Myocyte (in vitro differentiated cells): Measurements from ENCODE around the gene ZSCAN21. TPM values are rescaled to one million over a fixed set of nuclear protein-coding genes. Genes with fewer than 3 reads are reported as not detected.
"Not testable (repeated sequence)": the region's sequence is repeated elsewhere in the genome, so short reads cannot be mapped to it uniquely, and the experiment has no call there.

Experiments
- DNase-seq: peaks from one replicate; pipeline ENCODE4 v3.0.0-alpha.2; 2012; ENCODE audit warnings: low read depth
- polyA plus RNA-seq: library from polyadenylated mRNA; unstranded; fragments of >200 nt; gene quantifications from one replicate; pipeline ENCODE4 v1.2.1, GENCODE V29; 2012; ENCODE audit warnings: missing spikeins
- total RNA-seq: library from RNA; depleted of rRNA; stranded (reverse); fragments of >200 nt; gene quantifications from 2 replicates; pipeline ENCODE4 v1.2.3, GENCODE V29; 2014

The ZSCAN21 gene
- total RNA-seq: 25.2 and 27.2 TPM in 2 replicates
- 13.2 TPM for polyA plus RNA-seq

- DNase-seq: peak; percentile 95
Observed at GRCh38 chr7:100049441-100050291, at the start of gene ZSCAN21. ZSCAN21 (plus strand) TSS chr7:100049774; CDS start chr7:100057007, 7,233 bp downstream.

GRCh38 chr7:100000239-100000638, 49.3 kb upstream of the ZSCAN21 start:
- no peak for DNase-seq

- DNase-seq: no peak
Observed at GRCh38 chr7:100003711-100004661, 45.6 kb upstream of the ZSCAN21 start.

GRCh38 chr7:100007887-100008286, 41.7 kb upstream of the ZSCAN21 start:
- DNase-seq: no peak

GRCh38 chr7:100008525-100008924, 41.0 kb upstream of the ZSCAN21 start:
- DNase-seq: no peak

GRCh38 chr7:100009952-100010351, 39.6 kb upstream of the ZSCAN21 start:
- DNase-seq: not testable (repeated sequence)

- no peak for DNase-seq
Observed at GRCh38 chr7:100010901-100011300, 38.7 kb upstream of the ZSCAN21 start.

GRCh38 chr7:100011516-100011915, 38.1 kb upstream of the ZSCAN21 start:
- DNase-seq: no peak

GRCh38 chr7:100012385-100013327, 36.9 kb upstream of the ZSCAN21 start:
- DNase-seq: not testable (repeated sequence)

GRCh38 chr7:100013328-100013676, 36.3 kb upstream of the ZSCAN21 start:
- no peak for DNase-seq

GRCh38 chr7:100015232-100016214, 34.1 kb upstream of the ZSCAN21 start, which contains the start of gene ZKSCAN1:
ZKSCAN1 (plus strand) TSS chr7:100015596; CDS start chr7:100023507, 7,911 bp downstream.
- DNase-seq: peak; percentile 97

- no peak for DNase-seq
Observed at GRCh38 chr7:100016215-100016901, 33.2 kb upstream of the ZSCAN21 start.

- DNase-seq: no peak
Observed at GRCh38 chr7:100017300-100017699, 32.3 kb upstream of the ZSCAN21 start.

GRCh38 chr7:100017875-100018274, 31.7 kb upstream of the ZSCAN21 start:
- DNase-seq: no peak

- no peak for DNase-seq
Observed at GRCh38 chr7:100019908-100020307, 29.7 kb upstream of the ZSCAN21 start.

- DNase-seq: peak; percentile 28
Observed at GRCh38 chr7:100021297-100021696, 28.3 kb upstream of the ZSCAN21 start.

GRCh38 chr7:100022621-100023020, 27.0 kb upstream of the ZSCAN21 start:
- no peak for DNase-seq

- DNase-seq: no peak
Observed at GRCh38 chr7:100023526-100023925, 26.0 kb upstream of the ZSCAN21 start.
